Uterus (tissue), 4 donors: Measurements from ENCODE around the gene DNAJC6. TPM values are rescaled to one million over a fixed set of nuclear protein-coding genes. Genes with fewer than 3 reads are reported as not detected.
"Not testable (repeated sequence)": the region's sequence is repeated elsewhere in the genome, so short reads cannot be mapped to it uniquely, and the experiment has no call there.

Experiments
- DNase-seq, 2 donors: peaks; one replicate each; pipeline ENCODE4 v3.0.0-alpha.2; 2019 to 2020
- H3K27ac ChIP-seq, 2 donors: fragments of 200-600 bp; sonication (generic); 1 replicate in 1 of 2; 2 replicates in 1 of 2; pipeline ENCODE4 v1.5.1; 2016 to 2018
- H3K27me3 ChIP-seq, 2 donors: fragments of 200-600 bp; sonication (generic); one replicate each; pipeline ENCODE4 v1.5.1; 2018 to 2019; ENCODE audit warnings: control low read depth in 1 of 2
- H3K36me3 ChIP-seq, 2 donors: fragments of 200-600 bp; sonication (generic); one replicate each; pipeline ENCODE4 v1.5.1; 2019; ENCODE audit warnings: control low read depth in 1 of 2
- H3K4me1 ChIP-seq, 2 donors: fragments of 200-600 bp; sonication (generic); one replicate each; pipeline ENCODE4 v1.5.1; 2018 to 2019; ENCODE audit warnings: control low read depth in 1 of 2
- H3K4me3 ChIP-seq, 2 donors: fragments of 200-600 bp; sonication (generic); 1 replicate in 1 of 2; 2 replicates in 1 of 2; pipeline ENCODE4 v1.5.1; 2018 to 2019; ENCODE audit warnings: mild to moderate bottlenecking in 1 of 2
- H3K9me3 ChIP-seq, 2 donors: fragments of 200-600 bp; sonication (generic); one replicate each; pipeline ENCODE4 v1.5.1; 2019; ENCODE audit warnings: control low read depth in 1 of 2
- POLR2A ChIP-seq, 2 donors: fragments of 450-650 bp; IDR thresholded peaks; one replicate each; pipeline ENCODE4 v1.6.1; 2016; ENCODE audit warnings: antibody characterized with exemption in 2 of 2, mild to moderate bottlenecking in 1 of 2, moderate library complexity in 1 of 2
- intact Hi-C: fragments of 100-400 bp; cut with DNase I; formaldehyde crosslinking; loops from one replicate; pipeline ENCODE4 v1.15.1; 2023; ENCODE audit warnings: low total_unique reads
- total RNA-seq, 4 donors: library from RNA; depleted of rRNA in 3 of 4; stranded (reverse); fragments of >200 nt in 3 of 4; gene quantifications; one replicate each; pipeline versions ENCODE4 v1.1.0 to v1.2.4, GENCODE V29; 2014 to 2023
- TF ChIP-seq, protein P1 (sequence below), 4 experiments: fragments of 200-600 bp in 2 of 4; fragments of 450-650 bp in 2 of 4; sonication (generic) in 2 of 4; IDR thresholded peaks; one replicate each; pipeline ENCODE4 v1.5.1; 2016 to 2019; ENCODE audit warnings: antibody characterized with exemption in 4 of 4, mild to moderate bottlenecking in 2 of 4, moderate library complexity in 1 of 4
- donor health status: DM: yes; HTN: yes; CAD: no.

Gene DNAJC6
- total RNA-seq, 4 donors from 2014 or later = 3.1 to 11.3 (median 4.2) TPM

DNA sequence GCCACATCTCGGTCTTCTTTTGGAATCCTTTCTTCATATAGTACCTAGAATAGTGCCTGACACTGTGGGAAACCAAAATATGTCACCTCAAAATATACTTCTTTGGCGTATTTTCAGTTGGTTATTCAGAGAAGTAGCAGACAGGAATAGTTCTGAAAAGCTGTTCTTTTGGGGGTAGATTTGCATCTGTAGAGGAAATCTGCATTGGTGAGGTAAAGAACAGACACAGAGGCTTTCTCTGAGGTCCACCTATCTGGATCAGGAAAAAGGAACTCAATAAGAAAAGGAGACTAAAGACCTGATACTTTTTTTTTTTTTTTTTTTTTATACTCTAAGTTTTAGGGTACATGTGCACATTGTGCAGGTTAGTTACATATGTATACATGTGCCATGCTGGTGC, 134.3 kb downstream of the DNAJC6 start:
- no peak for TF ChIP-seq POLR2A (IDR thresholded peaks at IDR 0.05)
- TF ChIP-seq, protein P1, sequence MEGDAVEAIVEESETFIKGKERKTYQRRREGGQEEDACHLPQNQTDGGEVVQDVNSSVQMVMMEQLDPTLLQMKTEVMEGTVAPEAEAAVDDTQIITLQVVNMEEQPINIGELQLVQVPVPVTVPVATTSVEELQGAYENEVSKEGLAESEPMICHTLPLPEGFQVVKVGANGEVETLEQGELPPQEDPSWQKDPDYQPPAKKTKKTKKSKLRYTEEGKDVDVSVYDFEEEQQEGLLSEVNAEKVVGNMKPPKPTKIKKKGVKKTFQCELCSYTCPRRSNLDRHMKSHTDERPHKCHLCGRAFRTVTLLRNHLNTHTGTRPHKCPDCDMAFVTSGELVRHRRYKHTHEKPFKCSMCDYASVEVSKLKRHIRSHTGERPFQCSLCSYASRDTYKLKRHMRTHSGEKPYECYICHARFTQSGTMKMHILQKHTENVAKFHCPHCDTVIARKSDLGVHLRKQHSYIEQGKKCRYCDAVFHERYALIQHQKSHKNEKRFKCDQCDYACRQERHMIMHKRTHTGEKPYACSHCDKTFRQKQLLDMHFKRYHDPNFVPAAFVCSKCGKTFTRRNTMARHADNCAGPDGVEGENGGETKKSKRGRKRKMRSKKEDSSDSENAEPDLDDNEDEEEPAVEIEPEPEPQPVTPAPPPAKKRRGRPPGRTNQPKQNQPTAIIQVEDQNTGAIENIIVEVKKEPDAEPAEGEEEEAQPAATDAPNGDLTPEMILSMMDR (IDR thresholded peaks at IDR 0.05) = no peak
- H3K9me3 ChIP-seq = no peaks in the 10 kb centered on the region
- no peak overlapping the region for H3K27ac ChIP-seq
- no peaks in the 10 kb centered on the region for H3K4me1 ChIP-seq
- no peaks in the 10 kb centered on the region for H3K36me3 ChIP-seq
- no peak for DNase-seq
- intact Hi-C loops = no loop called here
- no peaks in the 10 kb centered on the region for H3K27me3 ChIP-seq
- no peak overlapping the region for H3K4me3 ChIP-seq

DNA sequence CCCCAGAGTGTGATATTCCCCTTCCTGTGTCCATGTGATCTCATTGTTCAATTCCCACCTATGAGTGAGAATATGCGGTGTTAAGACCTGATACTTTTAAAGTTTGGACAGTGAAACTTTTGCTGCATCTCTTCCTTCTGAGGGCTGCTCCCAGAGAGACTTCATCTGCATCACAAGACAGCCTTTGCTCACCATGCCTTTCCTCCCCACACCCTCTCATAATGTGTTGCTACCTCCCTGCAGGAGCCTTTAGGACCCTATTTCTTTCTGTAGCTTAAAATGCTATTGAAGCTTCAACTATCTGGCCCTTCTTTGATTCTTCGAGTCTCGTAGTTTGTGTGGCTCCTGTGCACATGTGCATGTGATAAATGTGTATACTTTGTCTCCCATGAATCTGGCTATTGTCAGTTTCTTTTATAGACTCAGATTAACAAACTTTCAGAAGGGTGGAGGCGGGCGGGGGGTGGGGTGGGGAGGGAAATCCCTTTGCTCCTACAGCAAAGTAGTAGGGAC, 134.8 kb downstream of the DNAJC6 start:
- no peak for TF ChIP-seq POLR2A (IDR thresholded peaks at IDR 0.05)
- TF ChIP-seq, protein P1 (IDR thresholded peaks at IDR 0.05) = no peak
- H3K27me3 ChIP-seq = no peaks in the 10 kb centered on the region
- no peak overlapping the region for H3K4me3 ChIP-seq
- no peaks in the 10 kb centered on the region for H3K36me3 ChIP-seq
- intact Hi-C loops = no loop called here
- H3K9me3 ChIP-seq = no peaks in the 10 kb centered on the region
- DNase-seq = no peak
- H3K4me1 ChIP-seq = no peaks in the 10 kb centered on the region
- no peak overlapping the region for H3K27ac ChIP-seq

DNA sequence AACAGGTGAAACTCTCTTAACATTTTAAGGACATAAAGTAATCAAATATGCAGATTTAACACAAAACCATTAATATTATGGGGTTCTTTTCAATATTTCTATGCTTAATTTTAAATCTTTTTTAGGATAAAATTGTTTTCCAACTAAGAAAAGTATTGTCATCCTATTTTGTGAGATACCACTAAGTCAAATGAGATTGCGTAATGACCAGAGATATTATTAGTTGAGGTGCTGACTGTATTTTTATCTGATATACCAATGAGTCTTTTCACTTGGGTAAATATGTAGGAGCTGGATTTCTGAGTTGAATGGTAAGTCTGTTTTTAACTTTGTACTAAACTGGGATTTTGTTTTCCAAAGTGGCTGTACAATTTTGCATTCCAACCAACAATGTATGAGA, 136.5 kb downstream of the DNAJC6 start:
- Histone ChIP-seq H3K9me3 (no peaks in the 10 kb centered on the region), H3K4me1 (no peaks in the 10 kb centered on the region), H3K4me3 (no peak overlapping the region), H3K27ac (no peak overlapping the region), H3K36me3 (no peaks in the 10 kb centered on the region), H3K27me3 (no peaks in the 10 kb centered on the region)
- intact Hi-C loops = no loop called here
- no peak for TF ChIP-seq POLR2A (IDR thresholded peaks at IDR 0.05)
- TF ChIP-seq, protein P1 (IDR thresholded peaks at IDR 0.05) = no peak
- no peak for DNase-seq

DNA sequence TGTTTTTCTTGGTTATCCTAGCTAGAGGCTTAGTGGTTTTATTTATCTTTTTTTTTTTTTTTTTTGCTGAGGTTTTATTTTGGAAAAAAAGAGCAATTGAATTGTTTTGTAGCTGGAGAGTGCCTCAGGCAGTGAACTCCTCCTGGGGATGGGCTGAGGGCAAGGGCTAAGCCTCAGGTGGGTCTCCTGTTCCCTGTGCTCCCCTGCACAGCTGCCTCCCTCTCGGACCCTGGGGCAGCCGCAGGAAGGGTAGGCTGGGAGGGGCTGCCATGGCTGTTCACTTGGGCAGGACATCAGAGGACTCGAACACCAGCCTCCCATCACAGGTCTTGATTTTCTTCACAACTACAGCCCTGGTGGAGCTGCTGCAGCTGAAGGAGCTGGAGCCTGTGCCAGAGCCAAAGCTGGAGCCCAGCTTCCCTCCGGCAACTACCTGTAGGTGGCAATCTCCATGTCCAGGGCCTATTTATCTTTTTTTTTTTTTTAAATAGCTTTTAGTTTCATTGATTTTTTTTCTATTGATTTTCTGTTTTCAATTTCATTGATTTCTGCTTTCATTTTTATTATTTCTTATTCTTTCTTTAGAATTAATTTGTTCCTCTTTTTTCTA, 140.0 kb downstream of the DNAJC6 start:
- H3K9me3 ChIP-seq = no peaks in the 10 kb centered on the region
- intact Hi-C loops = no loop called here
- TF ChIP-seq, protein P1 (IDR thresholded peaks at IDR 0.05) = no peak
- TF ChIP-seq POLR2A (IDR thresholded peaks at IDR 0.05) = no peak
- no peak for DNase-seq
- no peaks in the 10 kb centered on the region for H3K27me3 ChIP-seq
- H3K27ac ChIP-seq = no peak overlapping the region
- no peak overlapping the region for H3K4me3 ChIP-seq
- no peaks in the 10 kb centered on the region for H3K36me3 ChIP-seq
- H3K4me1 ChIP-seq = no peaks in the 10 kb centered on the region

DNA sequence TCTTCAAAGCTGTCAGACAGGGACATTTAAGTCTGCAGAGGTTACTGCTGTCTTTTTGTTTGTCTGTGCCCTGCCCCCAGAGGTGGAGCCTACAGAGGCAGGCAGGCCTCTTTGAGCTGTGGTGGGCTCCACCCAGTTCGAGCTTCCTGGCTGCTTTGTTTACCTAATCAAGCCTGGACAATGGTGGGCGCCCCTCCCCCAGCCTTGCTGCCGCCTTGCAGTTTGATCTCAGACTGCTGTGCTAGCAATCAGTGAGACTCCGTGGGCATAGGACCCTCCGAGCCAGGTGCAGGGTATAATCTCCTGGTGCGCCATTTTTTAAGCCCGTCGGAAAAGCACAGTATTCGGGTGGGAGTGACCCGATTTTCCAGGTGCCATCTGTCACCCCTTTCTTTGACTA, 146.3 kb downstream of the DNAJC6 start:
- H3K4me1 ChIP-seq, H3K9me3 ChIP-seq, H3K27ac ChIP-seq, DNase-seq, intact Hi-C loops, H3K27me3 ChIP-seq, H3K36me3 ChIP-seq, H3K4me3 ChIP-seq: not testable (repeated sequence)

DNA sequence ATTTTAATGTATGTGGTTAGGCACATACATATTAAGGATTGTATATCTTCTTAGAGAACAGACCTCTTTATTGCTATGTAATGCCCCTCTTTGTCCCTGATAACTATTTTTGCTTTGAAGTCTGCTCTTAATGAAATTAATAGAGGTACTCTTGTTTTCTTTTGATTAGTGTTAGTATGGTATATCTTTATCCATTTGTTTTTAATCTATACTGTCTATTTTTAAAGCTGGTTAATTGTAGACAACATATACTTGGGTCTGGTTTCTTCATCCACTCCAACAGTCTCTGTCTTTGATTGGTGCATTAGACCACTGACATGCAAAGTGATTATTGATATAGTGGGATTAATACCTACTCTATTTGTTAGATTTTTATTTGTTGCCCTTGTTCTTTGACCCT, 147.1 kb downstream of the DNAJC6 start:
- H3K36me3 ChIP-seq = no peaks in the 10 kb centered on the region
- H3K4me1 ChIP-seq = no peaks in the 10 kb centered on the region
- no peak overlapping the region for H3K4me3 ChIP-seq
- H3K9me3 ChIP-seq = no peaks in the 10 kb centered on the region
- no peak for DNase-seq
- no peak overlapping the region for H3K27ac ChIP-seq
- no peak for TF ChIP-seq POLR2A (IDR thresholded peaks at IDR 0.05)
- TF ChIP-seq, protein P1 (IDR thresholded peaks at IDR 0.05) = no peak
- intact Hi-C loops = no loop called here
- no peaks in the 10 kb centered on the region for H3K27me3 ChIP-seq
